ENCODE data around the gene YIF1A. TPM values are rescaled to one million over a fixed set of nuclear protein-coding genes. Genes with fewer than 3 reads are reported as not detected.

The YIF1A gene
- total RNA-seq, 1 experiment from 2014 or later, result 54.7 TPM

GRCh38 chr11:66238786-66239413 is 50.0 kb downstream of the YIF1A start:
- TF ChIP-seq RAD21 (IDR thresholded peaks at IDR 0.05; ENCODE audit: low read depth) (no peak), ATF3 (IDR thresholded peaks at IDR 0.05) (no peak)
- H3K36me3 ChIP-seq (ENCODE audit: control insufficient read depth in 1 of 2, insufficient read depth in 2 of 2, low read length in 2 of 2), result peaks cover 4 to 8% of the 10 kb centered on the region in 2 experiments; a peak in 2 of 4 replicates
- no peaks in the 10 kb centered on the region for H3K9me3 ChIP-seq (ENCODE audit: control insufficient read depth in 1 of 2, insufficient read depth in 1 of 2, low read depth in 1 of 2, low read length in 2 of 2)
- ChIA-PET POLR2A (no interaction called here), CTCF (no interaction called here), RAD21 (ENCODE audit: low non-redundant PET in 1 of 2, low total read pairs in 2 of 2, uncharacterized antibody in 2 of 2, unreplicated experiment in 2 of 2) (no interaction called here)
- no peaks in the 10 kb centered on the region for H3K9me2 ChIP-seq (ENCODE audit: insufficient read depth)
- ATAC-seq, result no peak
- no peaks in the 10 kb centered on the region for H4K20me1 ChIP-seq (ENCODE audit: insufficient read depth)
- H3K27me3 ChIP-seq (ENCODE audit: insufficient read depth, low read length), result no peaks in the 10 kb centered on the region
- no peak overlapping the region for H3K27ac ChIP-seq (ENCODE audit: low read depth, low read length)
- no peaks in the 10 kb centered on the region for H3K4me1 ChIP-seq (ENCODE audit: control insufficient read depth in 1 of 2, insufficient read depth in 2 of 2, low read length in 2 of 2)
- H3K79me2 ChIP-seq (ENCODE audit: insufficient read depth, low read length), result no peaks in the 10 kb centered on the region
- no TSS peak for BruUV-seq (replicated peaks)
- H3K9ac ChIP-seq (ENCODE audit: low read length), result no peak overlapping the region
- intact Hi-C loops (cut with micrococcal nuclease), result no loop called here
- no peak for DNase-seq (ENCODE audit: low read depth, low spot score)
- no peak overlapping the region for H2AFZ ChIP-seq (ENCODE audit: low read depth, low read length, poor library complexity, severe bottlenecking)
- no peak overlapping the region for H3K4me3 ChIP-seq (replicated peaks in 1 of 2; ENCODE audit: low read depth in 1 of 2, low read length in 2 of 2)
- no peak overlapping the region for H3K4me2 ChIP-seq (ENCODE audit: low read length)

GRCh38 chr11:66237867-66238266 is 51.1 kb downstream of the YIF1A start:
- Histone ChIP-seq H2AFZ (ENCODE audit: low read depth, low read length, poor library complexity, severe bottlenecking) (no peak overlapping the region), H3K9me3 (ENCODE audit: control insufficient read depth in 1 of 2, insufficient read depth in 1 of 2, low read depth in 1 of 2, low read length in 2 of 2) (no peaks in the 10 kb centered on the region), H3K79me2 (ENCODE audit: insufficient read depth, low read length) (no peaks in the 10 kb centered on the region), H4K20me1 (ENCODE audit: insufficient read depth) (no peaks in the 10 kb centered on the region), H3K27ac (ENCODE audit: low read depth, low read length) (no peak overlapping the region), H3K36me3 (ENCODE audit: control insufficient read depth in 1 of 2, insufficient read depth in 2 of 2, low read length in 2 of 2) (peaks cover 4 to 11% of the 10 kb centered on the region in 2 experiments; a peak in 2 of 4 replicates), H3K4me3 (replicated peaks in 1 of 2; ENCODE audit: low read depth in 1 of 2, low read length in 2 of 2) (no peak overlapping the region), H3K4me2 (ENCODE audit: low read length) (no peak overlapping the region), H3K9me2 (ENCODE audit: insufficient read depth) (no peaks in the 10 kb centered on the region), H3K4me1 (ENCODE audit: control insufficient read depth in 1 of 2, insufficient read depth in 2 of 2, low read length in 2 of 2) (no peaks in the 10 kb centered on the region), H3K9ac (ENCODE audit: low read length) (no peak overlapping the region), H3K27me3 (ENCODE audit: insufficient read depth, low read length) (no peaks in the 10 kb centered on the region)
- intact Hi-C loops (cut with micrococcal nuclease), result no loop called here
- RAD21 ChIA-PET (ENCODE audit: low non-redundant PET in 1 of 2, low total read pairs in 2 of 2, uncharacterized antibody in 2 of 2, unreplicated experiment in 2 of 2), result no interaction called here
- TF ChIP-seq CTCF (IDR thresholded peaks at IDR 0.05 in 2 of 3, conservative IDR thresholded peaks at IDR 0.05 in 1 of 3; ENCODE audit: borderline replicate concordance in 1 of 3, insufficient read depth in 1 of 3, low read depth in 2 of 3, low read length in 2 of 3) (0 out of 6 replicates have a peak, but pooled peaks of 1 of the 3 experiments have one; percentile 1), ZBTB33 (IDR thresholded peaks at IDR 0.05; ENCODE audit: extremely low read depth, insufficient replicate concordance, low read length) (no peak)
- POLR2A ChIA-PET, result no interaction called here
- DNase-seq (ENCODE audit: low read depth, low spot score) (no peak), ATAC-seq (peak; percentile 58; the same call in 1 of the 2 replicates)
- CTCF ChIA-PET, result interaction anchor here (1.4 kb wide), 1 partner anchor 16 kb away, joined by 8 read pairs; no protein-coding TSS in a partner anchor
- no TSS peak for BruUV-seq (replicated peaks)

Data from HCT116 (cell line).